Measurements from ENCODE around the gene PACSIN1.

The PACSIN1 gene

DNA sequence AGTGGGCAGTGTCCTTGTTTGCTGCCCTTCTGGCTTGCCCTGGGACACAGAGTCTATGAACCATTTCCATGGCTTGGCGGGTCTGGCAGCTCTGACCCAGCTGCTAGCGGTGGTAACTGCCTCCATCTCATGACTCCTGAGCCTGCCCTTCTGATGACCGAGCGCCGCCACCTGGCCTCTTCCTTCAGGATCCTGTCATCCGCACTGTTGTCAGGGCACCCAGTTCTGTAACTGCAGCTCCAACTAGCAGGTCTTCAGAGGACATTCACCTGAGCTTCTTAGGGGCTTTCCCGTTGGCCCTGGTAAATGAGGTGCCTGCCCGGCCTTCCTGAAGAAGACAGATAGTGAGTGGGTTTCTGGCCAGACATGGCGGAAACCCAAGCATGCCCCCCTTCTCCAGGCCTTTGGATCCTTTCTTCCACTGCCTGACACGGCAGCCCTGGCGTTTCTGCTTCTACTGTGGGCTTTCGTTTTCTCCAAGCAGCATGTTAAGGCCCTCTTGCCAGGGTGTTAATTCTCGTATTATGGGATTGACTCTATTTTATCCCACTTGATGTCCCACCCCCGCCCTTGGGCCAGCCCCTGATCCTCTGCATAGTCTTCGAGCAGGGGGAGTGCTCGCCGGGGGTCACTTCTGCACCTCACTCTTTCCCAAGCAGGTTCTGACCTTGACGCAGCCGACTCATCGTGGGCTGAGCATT lies 24.7 kb downstream of the PACSIN1 start:
- no peak overlapping the region for H3K4me3 ChIP-seq (ENCODE audit: low read depth, low read length)
- no peak for DNase-seq (ENCODE audit: low read depth)
- TF ChIP-seq, protein P1, sequence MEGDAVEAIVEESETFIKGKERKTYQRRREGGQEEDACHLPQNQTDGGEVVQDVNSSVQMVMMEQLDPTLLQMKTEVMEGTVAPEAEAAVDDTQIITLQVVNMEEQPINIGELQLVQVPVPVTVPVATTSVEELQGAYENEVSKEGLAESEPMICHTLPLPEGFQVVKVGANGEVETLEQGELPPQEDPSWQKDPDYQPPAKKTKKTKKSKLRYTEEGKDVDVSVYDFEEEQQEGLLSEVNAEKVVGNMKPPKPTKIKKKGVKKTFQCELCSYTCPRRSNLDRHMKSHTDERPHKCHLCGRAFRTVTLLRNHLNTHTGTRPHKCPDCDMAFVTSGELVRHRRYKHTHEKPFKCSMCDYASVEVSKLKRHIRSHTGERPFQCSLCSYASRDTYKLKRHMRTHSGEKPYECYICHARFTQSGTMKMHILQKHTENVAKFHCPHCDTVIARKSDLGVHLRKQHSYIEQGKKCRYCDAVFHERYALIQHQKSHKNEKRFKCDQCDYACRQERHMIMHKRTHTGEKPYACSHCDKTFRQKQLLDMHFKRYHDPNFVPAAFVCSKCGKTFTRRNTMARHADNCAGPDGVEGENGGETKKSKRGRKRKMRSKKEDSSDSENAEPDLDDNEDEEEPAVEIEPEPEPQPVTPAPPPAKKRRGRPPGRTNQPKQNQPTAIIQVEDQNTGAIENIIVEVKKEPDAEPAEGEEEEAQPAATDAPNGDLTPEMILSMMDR (IDR thresholded peaks at IDR 0.05; ENCODE audit: insufficient read depth, low read depth, low read length, missing control alignments): no peak

DNA sequence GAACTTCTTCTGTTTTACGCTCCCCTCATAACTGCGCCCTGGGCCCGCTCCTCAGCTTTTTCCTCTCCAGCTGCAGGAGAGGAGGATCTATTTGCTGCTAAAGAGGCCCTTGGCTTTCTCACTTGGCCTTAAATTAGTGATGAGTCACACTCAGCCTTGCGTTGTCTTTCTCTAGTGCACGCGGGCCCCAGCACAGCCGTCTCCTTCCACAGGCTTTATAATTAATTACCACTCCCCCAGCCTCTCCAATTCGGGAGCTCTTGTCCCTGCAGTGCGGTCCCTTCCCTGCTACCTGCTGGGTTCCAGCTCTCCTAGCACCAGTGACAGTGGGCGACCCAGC lies 25.2 kb downstream of the PACSIN1 start:
- TF ChIP-seq, protein P1 (IDR thresholded peaks at IDR 0.05; ENCODE audit: insufficient read depth, low read depth, low read length, missing control alignments): no peak
- DNase-seq (ENCODE audit: low read depth): no peak
- no peak overlapping the region for H3K4me3 ChIP-seq (ENCODE audit: low read depth, low read length)

DNA sequence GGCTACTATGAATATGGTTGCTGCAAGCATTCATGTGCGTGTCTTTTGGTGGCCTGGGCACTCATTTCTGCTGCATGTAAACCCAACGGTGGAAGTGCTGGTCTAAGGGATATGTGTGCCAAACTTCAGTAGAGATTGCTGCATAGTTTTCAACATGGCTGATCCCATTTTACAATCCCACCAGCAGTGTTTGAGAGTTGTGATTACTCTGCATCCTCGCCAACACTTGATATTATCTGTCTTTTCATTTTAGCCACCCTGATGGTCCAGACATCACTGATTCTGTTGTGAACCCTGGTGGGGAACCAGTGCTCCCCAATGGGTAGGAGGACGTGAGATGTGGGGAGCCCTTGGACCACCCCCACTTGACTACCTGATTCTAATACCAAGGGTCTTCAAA lies 27.5 kb downstream of the PACSIN1 start:
- TF ChIP-seq, protein P1 (IDR thresholded peaks at IDR 0.05; ENCODE audit: insufficient read depth, low read depth, low read length, missing control alignments): no peak
- H3K4me3 ChIP-seq (ENCODE audit: low read depth, low read length): no peak overlapping the region
- DNase-seq (ENCODE audit: low read depth): no peak

- TF ChIP-seq, protein P1 (IDR thresholded peaks at IDR 0.05; ENCODE audit: insufficient read depth, low read depth, low read length, missing control alignments): no peak
- no peak for DNase-seq (ENCODE audit: low read depth)
- H3K4me3 ChIP-seq (ENCODE audit: low read depth, low read length): no peak overlapping the region
These were observed 29.1 kb downstream of the PACSIN1 start for GRCh38 chr6:34494973-34495372.

GRCh38 chr6:34496103-34496685 lies 30.3 kb downstream of the PACSIN1 start:
- no peak for DNase-seq (ENCODE audit: low read depth)
- H3K4me3 ChIP-seq (ENCODE audit: low read depth, low read length): no peak overlapping the region
- TF ChIP-seq, protein P1 (IDR thresholded peaks at IDR 0.05; ENCODE audit: insufficient read depth, low read depth, low read length, missing control alignments): no peak

DNA sequence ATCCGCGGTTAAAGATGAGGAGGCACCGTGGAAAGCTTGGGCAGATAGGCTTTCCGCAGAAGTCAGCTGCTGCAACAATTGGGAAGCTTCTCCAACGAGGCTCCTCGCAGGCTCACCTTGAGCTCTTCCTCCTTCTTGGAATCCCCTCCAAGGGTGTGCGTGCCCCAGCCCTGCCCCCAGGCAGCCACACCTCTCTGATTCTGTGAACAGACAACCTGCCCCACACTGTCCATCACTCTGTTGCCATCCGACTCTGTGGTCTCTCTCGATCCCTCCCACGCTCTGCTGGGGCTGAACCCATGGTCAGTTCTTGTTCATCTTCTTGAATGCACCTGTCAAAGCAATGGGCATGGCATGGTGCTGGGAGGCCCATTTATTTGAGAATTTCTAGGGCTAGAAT lies 31.5 kb downstream of the PACSIN1 start:
- TF ChIP-seq, protein P1 (IDR thresholded peaks at IDR 0.05; ENCODE audit: insufficient read depth, low read depth, low read length, missing control alignments): no peak
- DNase-seq (ENCODE audit: low read depth): no peak

DNA sequence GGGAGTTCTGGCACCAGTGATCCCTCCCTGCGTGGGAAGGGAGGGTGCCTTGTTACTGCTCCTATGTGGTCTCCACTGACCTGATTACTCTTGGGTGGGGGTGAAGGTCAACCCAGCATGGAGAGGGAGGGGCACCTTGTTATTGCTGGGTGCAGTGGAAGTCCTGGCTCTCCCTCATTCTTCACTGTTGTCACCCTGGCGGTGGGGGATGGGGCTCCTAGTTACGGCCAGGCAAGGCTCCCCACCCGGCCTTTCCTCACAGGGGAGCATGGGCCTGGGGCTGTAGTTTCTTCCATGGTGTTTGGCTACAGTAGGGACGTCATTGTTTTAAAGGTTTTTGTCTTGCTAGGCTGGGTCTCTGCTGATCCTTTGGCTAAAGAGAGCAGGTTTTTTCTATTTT lies 40.8 kb downstream of the PACSIN1 start:
- no peak for DNase-seq (ENCODE audit: low read depth)
- no peak overlapping the region for H3K4me3 ChIP-seq (ENCODE audit: low read depth, low read length)
- TF ChIP-seq, protein P1 (IDR thresholded peaks at IDR 0.05; ENCODE audit: insufficient read depth, low read depth, low read length, missing control alignments): no peak

More for the DNA sequence above, 31.5 kb downstream of the PACSIN1 start:
- H3K4me3 ChIP-seq (ENCODE audit: low read depth, low read length): no peak overlapping the region

All from GM12865 (cell line).